GM18951 (cell line): ENCODE data around the gene AP1AR.

Source experiments
- POLR2A ChIP-seq: IDR thresholded peaks from 4 replicates; pipeline ENCODE4 v1.6.1; 2011; ENCODE audit warnings: mild to moderate bottlenecking; ENCODE audit not compliant: insufficient read length, insufficient read depth; ENCODE audit errors: extremely low read depth
- in situ Hi-C: fragments of 300-500 bp; cut with MboI; formaldehyde crosslinking; loops from one replicate; pipeline ENCODE4 v1.12.0; 2022; ENCODE audit warnings: low sequenced_read_pairs, mixed read lengths, inconsistent platforms; ENCODE audit not compliant: unreplicated experiment

The AP1AR gene

GRCh38 chr4:112210777-112211176 is 20.8 kb upstream of the AP1AR start:
- in situ Hi-C loops = no loop called here

GRCh38 chr4:112213091-112213490 is 18.5 kb upstream of the AP1AR start:
- no peak for TF ChIP-seq POLR2A
- in situ Hi-C loops = no loop called here

More at GRCh38 chr4:112210777-112211176, 20.8 kb upstream of the AP1AR start:
- TF ChIP-seq POLR2A = no peak

GRCh38 chr4:112213856-112214255 is 17.7 kb upstream of the AP1AR start:
- in situ Hi-C loops = no loop called here
- TF ChIP-seq POLR2A = no peak

- in situ Hi-C loops = no loop called here
- no peak for TF ChIP-seq POLR2A
Measured at GRCh38 chr4:112214390-112215264, 17.0 kb upstream of the AP1AR start.

GRCh38 chr4:112219826-112220366 is 11.7 kb upstream of the AP1AR start:
- TF ChIP-seq POLR2A = no peak
- in situ Hi-C loops = no loop called here

GRCh38 chr4:112222219-112222955 is 9.2 kb upstream of the AP1AR start:
- in situ Hi-C loops = no loop called here
- TF ChIP-seq POLR2A = no peak

GRCh38 chr4:112225157-112225556 is 6.4 kb upstream of the AP1AR start:
- in situ Hi-C loops = no loop called here
- no peak for TF ChIP-seq POLR2A

- TF ChIP-seq POLR2A = no peak
- in situ Hi-C loops = loop anchor here (5.0 kb wide), 1 partner anchor 129 kb away; no protein-coding TSS in a partner anchor
Measured at GRCh38 chr4:112230879-112231778, 458 bp upstream of the AP1AR start.

GRCh38 chr4:112234952-112235609 is 3.5 kb downstream of the AP1AR start:
- TF ChIP-seq POLR2A = no peak
- in situ Hi-C loops = loop anchor here (5.0 kb wide), 1 partner anchor 133 kb away; no protein-coding TSS in a partner anchor

- in situ Hi-C loops = no loop called here
Measured at GRCh38 chr4:112236040-112236439, 4.5 kb downstream of the AP1AR start.

GRCh38 chr4:112238833-112239232 is 7.2 kb downstream of the AP1AR start:
- TF ChIP-seq POLR2A = no peak
- in situ Hi-C loops = no loop called here

More at GRCh38 chr4:112236040-112236439, 4.5 kb downstream of the AP1AR start:
- TF ChIP-seq POLR2A = no peak

- in situ Hi-C loops = no loop called here
- no peak for TF ChIP-seq POLR2A
Measured at GRCh38 chr4:112245383-112245782, 13.8 kb downstream of the AP1AR start.
